H1 (cell line): ENCODE measurements around the gene CMSS1. TPM values are rescaled to one million over a fixed set of nuclear protein-coding genes. Genes with fewer than 3 reads are reported as not detected.

Source experiments
- CTCF ChIA-PET: fragments of 300-600 bp; sonication (Branson Sonifier 250); formaldehyde crosslinking; loops from one replicate; lab custom pipeline; 2021; ENCODE audit not compliant: partially characterized antibody; lab: Charles Lee
- POLR2A ChIA-PET: fragments of 300-600 bp; sonication (Branson Sonifier 250); formaldehyde crosslinking; loops from one replicate; lab custom pipeline; 2021; ENCODE audit warnings: inconsistent platforms; ENCODE audit not compliant: partially characterized antibody; lab: Charles Lee
- DNase-seq, 2 experiments: peaks; one replicate each; pipeline versions ENCODE4 v3.0.0 to v3.0.0-alpha.2; 2010 to 2022; ENCODE audit warnings: low spot score in 2 of 2, low read depth in 1 of 2, mixed read lengths in 1 of 2
- FAIRE-seq: peaks from 2 replicates; lab custom pipeline; 2011; peaks lifted over from hg19 to GRCh38; lab: Jason Lieb, UNC
- H2AFZ ChIP-seq: 2 replicates; pipeline ENCODE4 v1.8.1; 2012; ENCODE audit warnings: low read length, inconsistent platforms
- H2AK5ac ChIP-seq: 2 replicates; pipeline ENCODE4 v1.6.1; 2013; ENCODE audit warnings: low read depth, low read length
- H2BK120ac ChIP-seq: replicated peaks from 2 replicates; pipeline ENCODE3; 2013; ENCODE audit warnings: low read depth, low read length, inconsistent platforms
- H2BK12ac ChIP-seq: 2 replicates; pipeline ENCODE4 v1.6.1; 2013; ENCODE audit warnings: low read depth, low read length
- H2BK15ac ChIP-seq: 2 replicates; pipeline ENCODE4 v1.6.1; 2013; ENCODE audit warnings: low read length
- H2BK20ac ChIP-seq: 2 replicates; pipeline ENCODE4 v1.6.1; 2013; ENCODE audit warnings: low read length
- H2BK5ac ChIP-seq: 2 replicates; pipeline ENCODE4 v1.6.1; 2013; ENCODE audit warnings: low read depth, low read length
- H3K14ac ChIP-seq: 2 replicates; pipeline ENCODE4 v1.6.1; 2013; ENCODE audit warnings: inconsistent platforms; ENCODE audit not compliant: insufficient read length
- H3K18ac ChIP-seq: 2 replicates; pipeline ENCODE4 v1.6.1; 2013; ENCODE audit warnings: low read length; ENCODE audit errors: extremely low read depth
- H3K23ac ChIP-seq: 2 replicates; pipeline ENCODE4 v1.6.1; 2013; ENCODE audit warnings: inconsistent platforms; ENCODE audit not compliant: insufficient read length
- H3K23me2 ChIP-seq: 2 replicates; pipeline ENCODE4 v1.6.1; 2013; ENCODE audit warnings: low read depth, low read length
- H3K27ac ChIP-seq: 2 replicates; pipeline ENCODE4 v1.6.1; 2011; ENCODE audit warnings: low read depth, low read length, inconsistent platforms
- H3K27me3 ChIP-seq, 4 experiments: replicated peaks in 1 of 4; 1 replicate in 1 of 4; 2 replicates in 3 of 4; pipeline versions ENCODE4 v1.6.1 to v1.8.1; 2011 to 2013; ENCODE audit warnings: low read length in 3 of 4, mild to moderate bottlenecking in 3 of 4, inconsistent platforms in 2 of 4, mixed read lengths in 2 of 4, moderate library complexity in 1 of 4; ENCODE audit not compliant: control insufficient read depth in 3 of 4, insufficient read depth in 3 of 4; ENCODE audit errors: extremely low read depth in 1 of 4
- H3K36me3 ChIP-seq, 4 experiments: 2 replicates each; pipeline versions ENCODE4 v1.6.1 to v1.8.1; 2011 to 2013; ENCODE audit warnings: mild to moderate bottlenecking in 4 of 4, low read length in 3 of 4, moderate library complexity in 2 of 4, control low read depth in 1 of 4, inconsistent platforms in 1 of 4; ENCODE audit not compliant: insufficient read depth in 4 of 4, control insufficient read depth in 2 of 4
- H3K4ac ChIP-seq: replicated peaks from 2 replicates; pipeline ENCODE3; 2013; ENCODE audit warnings: low read length, low read depth, mixed read lengths, inconsistent platforms; ENCODE audit not compliant: insufficient read length
- H3K4me1 ChIP-seq, 4 experiments: replicated peaks in 1 of 4; 1 replicate in 1 of 4; 2 replicates in 3 of 4; pipeline versions ENCODE4 v1.6.1 to v1.8.1; 2011 to 2013; ENCODE audit warnings: low read length in 3 of 4, inconsistent platforms in 2 of 4, mixed read lengths in 1 of 4; ENCODE audit not compliant: insufficient read depth in 4 of 4, control insufficient read depth in 3 of 4
- H3K4me2 ChIP-seq, 2 experiments: 2 replicates each; pipeline versions ENCODE4 v1.6.1 to v1.8.1; 2011 to 2013; ENCODE audit warnings: low read depth in 2 of 2, low read length in 2 of 2, control low read depth in 1 of 2, inconsistent platforms in 1 of 2, mild to moderate bottlenecking in 1 of 2; ENCODE audit not compliant: insufficient read depth in 1 of 2
- H3K4me3 ChIP-seq, 4 experiments: fragments of 200-600, 300-600 bp in 1 of 4; sonication (generic), shearing (Covaris generic), sonication (Bioruptor Twin) in 1 of 4; 2 replicates each; pipeline versions ENCODE4 v1.5.1 to v1.8.1; 2011 to 2016; ENCODE audit warnings: low read length in 4 of 4, low read depth in 3 of 4, control low read depth in 2 of 4, inconsistent platforms in 2 of 4, mild to moderate bottlenecking in 2 of 4, mixed read lengths in 1 of 4, moderate library complexity in 1 of 4; ENCODE audit not compliant: insufficient read depth in 2 of 4; ENCODE audit errors: extremely low read depth in 1 of 4
- H3K56ac ChIP-seq: replicated peaks from 2 replicates; pipeline ENCODE3; 2013; ENCODE audit warnings: low read depth, mild to moderate bottlenecking, mixed read lengths, low read length, inconsistent platforms; ENCODE audit not compliant: insufficient read length
- H3K79me1 ChIP-seq: 2 replicates; pipeline ENCODE4 v1.6.1; 2013; ENCODE audit warnings: low read depth, low read length, control low read depth
- H3K79me2 ChIP-seq, 2 experiments: 2 replicates each; pipeline versions ENCODE4 v1.6.1 to v1.8.1; 2012 to 2013; ENCODE audit warnings: low read length in 2 of 2, mild to moderate bottlenecking in 2 of 2, inconsistent platforms in 1 of 2; ENCODE audit not compliant: insufficient read depth in 2 of 2, control insufficient read depth in 1 of 2
- H3K9ac ChIP-seq, 4 experiments: replicated peaks in 1 of 4; 1 replicate in 1 of 4; 2 replicates in 3 of 4; pipeline versions ENCODE4 v1.6.1 to v1.8.1; 2011 to 2013; ENCODE audit warnings: low read depth in 3 of 4, low read length in 3 of 4, control low read depth in 2 of 4, mild to moderate bottlenecking in 2 of 4, moderate library complexity in 2 of 4, inconsistent platforms in 1 of 4; ENCODE audit errors: extremely low read depth in 1 of 4
- H3K9me3 ChIP-seq, 2 experiments: 2 replicates each; pipeline versions ENCODE4 v1.6.1 to v1.8.1; 2012 to 2013; ENCODE audit warnings: mild to moderate bottlenecking in 2 of 2, moderate library complexity in 2 of 2, control low read depth in 1 of 2, inconsistent platforms in 1 of 2, low read depth in 1 of 2, low read length in 1 of 2, mixed read lengths in 1 of 2; ENCODE audit not compliant: insufficient read depth in 2 of 2
- H4K20me1 ChIP-seq, 2 experiments: replicated peaks in 1 of 2; 2 replicates each; pipeline versions ENCODE3 to v1.8.1; 2011 to 2013; ENCODE audit warnings: inconsistent platforms in 2 of 2, low read length in 2 of 2, mild to moderate bottlenecking in 1 of 2; ENCODE audit not compliant: insufficient read depth in 2 of 2, control insufficient read depth in 1 of 2
- H4K5ac ChIP-seq: 2 replicates; pipeline ENCODE4 v1.6.1; 2013; ENCODE audit warnings: low read length, low read depth, mixed read lengths, inconsistent platforms; ENCODE audit not compliant: insufficient read length
- H4K8ac ChIP-seq: 2 replicates; pipeline ENCODE4 v1.8.0; 2013; ENCODE audit warnings: mild to moderate bottlenecking, moderate library complexity, low read length, inconsistent platforms; ENCODE audit not compliant: insufficient read depth; ENCODE audit errors: extremely low read depth
- H4K91ac ChIP-seq: replicated peaks from 2 replicates; pipeline ENCODE3; 2013; ENCODE audit warnings: low read length, mixed read lengths, inconsistent platforms; ENCODE audit not compliant: insufficient read length
- EZH2 ChIP-seq: fragments of 200-600 bp; sonication (generic); IDR thresholded peaks from 2 replicates; pipeline ENCODE4 v1.7.1; 2012; ENCODE audit warnings: low read depth, mild to moderate bottlenecking, moderate library complexity, low read length, inconsistent platforms; ENCODE audit not compliant: severe bottlenecking
- POLR2A ChIP-seq, 2 experiments: IDR thresholded peaks; 1 replicate in 1 of 2; 2 replicates in 1 of 2; pipeline ENCODE4 v1.6.1; 2011; ENCODE audit warnings: low read depth in 2 of 2, low read length in 2 of 2, mild to moderate bottlenecking in 2 of 2; ENCODE audit errors: control extremely low read depth in 1 of 2
- WGBS, 2 experiments: shearing (Covaris generic) in 1 of 2; methylation state at CpG; one replicate each; pipeline versions ENCODE4 v1.1.6 to v1.1.7; 2013 to 2015; ENCODE audit warnings: low lambda C conversion rate in 2 of 2, mixed read lengths in 2 of 2, inconsistent platforms in 1 of 2, low coverage in 1 of 2, missing lambda C conversion rate in 1 of 2; ENCODE audit not compliant: insufficient replicate concordance in 2 of 2, insufficient coverage in 1 of 2, insufficient read length in 1 of 2; ENCODE audit errors: extremely low coverage in 1 of 2, missing lambda C conversion rate in 1 of 2; 5-methylcytosine and 5-hydroxymethylcytosine counted together
- polyA plus RNA-seq, 7 experiments: library from polyadenylated mRNA; depleted of rRNA in 3 of 7; stranded (reverse) in 5 of 7; unstranded in 2 of 7; fragments of >200 nt in 5 of 7; fragments of 200-250 nt in 2 of 7; gene quantifications; 1 replicate in 5 of 7; 2 replicates in 1 of 7; 4 replicates in 1 of 7; pipeline versions ENCODE4 v1.2.1 to v1.2.3, GENCODE V29; 2011 to 2013; ENCODE audit warnings: missing spikeins in 2 of 7, mixed read lengths in 2 of 7
- total RNA-seq: library from RNA; stranded (reverse); fragmentation: NEBNext Ultra II Directional; extraction: Animal tissue kit (Norgen Biotek cat#: 25700); gene quantifications from 2 replicates; pipeline ENCODE4 v1.2.1, GENCODE V29; 2021

CMSS1 gene
- total and polyA plus RNA-seq, 2 of the 8 experiments (the other 6 are each of a cell fraction or from before 2014, with no cell fraction given): 15.2 to 75.1 TPM

DNA sequence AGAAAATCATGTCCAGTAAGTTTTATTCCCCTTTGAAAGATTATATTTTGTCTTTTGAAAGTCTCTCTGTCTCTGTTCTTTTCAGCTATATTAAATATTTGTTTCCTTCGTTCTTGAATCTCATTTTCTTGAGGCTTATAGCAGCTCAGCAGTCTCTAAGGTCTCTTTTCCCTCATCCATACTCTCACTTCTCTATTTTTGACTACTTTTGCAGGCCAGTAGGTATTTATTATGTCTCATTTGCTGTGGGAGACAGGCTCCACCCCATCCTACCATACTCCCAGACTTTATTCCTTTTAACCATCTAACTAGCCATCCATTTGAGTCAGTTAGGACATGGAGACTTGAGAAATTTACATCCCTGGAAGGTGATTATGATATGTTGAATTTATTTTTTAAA lies 225.6 kb downstream of the CMSS1 start:
- H3K27ac ChIP-seq: no peak overlapping the region

More for the DNA sequence above, 225.6 kb downstream of the CMSS1 start:
- no peaks in the 10 kb centered on the region for H3K27me3 ChIP-seq
- H3K23me2 ChIP-seq: no peaks in the 10 kb centered on the region
- DNase-seq (no peak), FAIRE-seq (no peak)
- H4K5ac ChIP-seq: no peak overlapping the region
- no peak overlapping the region for H2AFZ ChIP-seq
- no peak overlapping the region for H3K9ac ChIP-seq
- H4K20me1 ChIP-seq: no peaks in the 10 kb centered on the region
- H3K79me2 ChIP-seq: no peaks in the 10 kb centered on the region
- no peak overlapping the region for H3K56ac ChIP-seq
- H2AK5ac ChIP-seq: no peak overlapping the region
- no peak overlapping the region for H2BK120ac ChIP-seq
- H4K8ac ChIP-seq: no peak overlapping the region
- ChIA-PET CTCF (interaction anchor here (0.6 to 3.0 kb wide), 6 partner anchors 13 to 360 kb away, joined by 3 to 7 read pairs (median 4); no protein-coding TSS in a partner anchor), POLR2A (no interaction called here)
- no peak overlapping the region for H3K18ac ChIP-seq
- H3K4me2 ChIP-seq: no peak overlapping the region
- H3K9me3 ChIP-seq: no peaks in the 10 kb centered on the region
- no peak overlapping the region for H3K14ac ChIP-seq
- no peak overlapping the region for H3K4ac ChIP-seq
- H2BK12ac ChIP-seq: no peak overlapping the region
- peaks cover 0 to 6% (median 1%) of the 10 kb centered on the region in 4 experiments; a peak in 2 of 7 replicates for H3K4me1 ChIP-seq
- TF ChIP-seq POLR2A (IDR thresholded peaks at IDR 0.05; ENCODE audit: control extremely low read depth in 1 of 2, low read depth in 2 of 2, low read length in 2 of 2) (no peak), EZH2 (no peak)
- no peak overlapping the region for H4K91ac ChIP-seq
- 83% methylated on average over 1 of the region's 1 CpG; no CpG with 5 or more reads in 1 of the 2 experiments for WGBS, 2 experiments
- H3K36me3 ChIP-seq: no peaks in the 10 kb centered on the region
- H3K23ac ChIP-seq: no peak overlapping the region
- no peaks in the 10 kb centered on the region for H3K79me1 ChIP-seq
- no peak overlapping the region for H2BK20ac ChIP-seq
- H2BK5ac ChIP-seq: no peak overlapping the region
- H2BK15ac ChIP-seq: no peak overlapping the region
- H3K4me3 ChIP-seq: no peak overlapping the region
